Activated T-helper 9 cell treated with anti-CD3 and anti-CD28 coated beads, Interleukin-2, amount 50 U/mL, for 16 hours (primary cell): ENCODE data around the gene PRIMPOL.
A peak's percentile ranks its signal among the peaks of the same experiment; 100 is the strongest.
"Not testable (repeated sequence)": the region's sequence is repeated elsewhere in the genome, so short reads cannot be mapped to it uniquely, and the experiment has no call there.

Experiments
- DNase-seq: peaks from one replicate; pipeline ENCODE4 v3.0.0-alpha.2; 2020; ENCODE audit warnings: low read depth

PRIMPOL gene

GRCh38 chr4:184636897-184637296 is 12.6 kb upstream of the PRIMPOL start:
- no peak for DNase-seq

GRCh38 chr4:184641022-184641421 is 8.5 kb upstream of the PRIMPOL start:
- no peak for DNase-seq

GRCh38 chr4:184641451-184641850 is 8.1 kb upstream of the PRIMPOL start:
- no peak for DNase-seq

- DNase-seq = no peak
These were observed 5.8 kb upstream of the PRIMPOL start for GRCh38 chr4:184643731-184644130.

GRCh38 chr4:184644553-184645307 is 4.8 kb upstream of the PRIMPOL start:
- DNase-seq = no peak

GRCh38 chr4:184645904-184646610 is 3.5 kb upstream of the PRIMPOL start:
- no peak for DNase-seq

GRCh38 chr4:184647266-184648053 is 2.1 kb upstream of the PRIMPOL start:
- no peak for DNase-seq

- no peak for DNase-seq
These were observed 1.6 kb upstream of the PRIMPOL start for GRCh38 chr4:184648054-184648312.

GRCh38 chr4:184648313-184649025 is 1.1 kb upstream of the PRIMPOL start:
- DNase-seq = peak; percentile 20

- no peak for DNase-seq
These were observed 675 bp downstream of the PRIMPOL start for GRCh38 chr4:184649971-184650855.

- DNase-seq = no peak
These were observed 2.4 kb downstream of the PRIMPOL start for GRCh38 chr4:184651899-184652298.

- DNase-seq = not testable (repeated sequence)
These were observed 3.1 kb downstream of the PRIMPOL start for GRCh38 chr4:184652681-184653080.

GRCh38 chr4:184653650-184654049 is 4.1 kb downstream of the PRIMPOL start:
- DNase-seq = no peak

- no peak for DNase-seq
These were observed 6.6 kb downstream of the PRIMPOL start for GRCh38 chr4:184655889-184656869.

- no peak for DNase-seq
These were observed 7.6 kb downstream of the PRIMPOL start for GRCh38 chr4:184657144-184657543.

- not testable (repeated sequence) for DNase-seq
These were observed 8.3 kb downstream of the PRIMPOL start for GRCh38 chr4:184657820-184658219.

GRCh38 chr4:184660978-184661377 is 11.4 kb downstream of the PRIMPOL start:
- DNase-seq = no peak

- no peak for DNase-seq
These were observed 12.7 kb downstream of the PRIMPOL start for GRCh38 chr4:184662236-184662635.

- no peak for DNase-seq
These were observed 15.1 kb downstream of the PRIMPOL start for GRCh38 chr4:184664445-184665210.
